ENCODE results near the gene DTHD1. TPM values are rescaled to one million over a fixed set of nuclear protein-coding genes. Genes with fewer than 3 reads are reported as not detected.

The DTHD1 gene
- polyA plus RNA-seq, 1 of the 3 experiments (the other 2 are of a cell fraction) = not detected

GRCh38 chr4:36235306-36235705 lies 46.1 kb upstream of the DTHD1 start:
- CTCF ChIA-PET = no interaction called here
- no peaks in the 10 kb centered on the region for H3K4me1 ChIP-seq (ENCODE audit: control insufficient read depth in 1 of 2, insufficient read depth in 2 of 2, low read depth in 1 of 2, low read length in 1 of 2)

GRCh38 chr4:36236159-36236558 lies 45.3 kb upstream of the DTHD1 start:
- 0% methylated on average over 2 of the region's 2 CpGs for WGBS (ENCODE audit: low lambda C conversion rate)
- DNase-seq = no peak
- Histone ChIP-seq H3K4me2 (no peak overlapping the region), H4K20me1 (ENCODE audit: insufficient read depth) (no peaks in the 10 kb centered on the region), H3K4me3 (ENCODE audit: low read depth in 2 of 2, low read length in 1 of 2) (no peak overlapping the region), H3K27ac (ENCODE audit: low read depth in 2 of 2, low read length in 1 of 2) (no peak overlapping the region), H3K79me2 (ENCODE audit: insufficient read depth) (no peaks in the 10 kb centered on the region), H3K9ac (no peak overlapping the region), H3K36me3 (replicated peaks in 1 of 2; ENCODE audit: control insufficient read depth in 1 of 2, insufficient read depth in 2 of 2, low read length in 1 of 2) (no peaks in the 10 kb centered on the region), H3K27me3 (ENCODE audit: insufficient read depth) (no peaks in the 10 kb centered on the region), H3K4me1 (ENCODE audit: control insufficient read depth in 1 of 2, insufficient read depth in 2 of 2, low read depth in 1 of 2, low read length in 1 of 2) (no peaks in the 10 kb centered on the region), H3K9me3 (no peaks in the 10 kb centered on the region), H3F3A (replicated peaks; ENCODE audit: insufficient read depth) (no peaks in the 10 kb centered on the region), H2AFZ (ENCODE audit: low read depth) (no peak overlapping the region), H3K9me2 (no peaks in the 10 kb centered on the region)
- ChIA-PET POLR2A (no interaction called here), CTCF (no interaction called here)
- TF ChIP-seq NFIC (IDR thresholded peaks at IDR 0.05; ENCODE audit: borderline replicate concordance) (no peak), TEAD4 (IDR thresholded peaks at IDR 0.05; ENCODE audit: borderline replicate concordance, insufficient read depth) (no peak)
- TF ChIP-seq, protein P1, sequence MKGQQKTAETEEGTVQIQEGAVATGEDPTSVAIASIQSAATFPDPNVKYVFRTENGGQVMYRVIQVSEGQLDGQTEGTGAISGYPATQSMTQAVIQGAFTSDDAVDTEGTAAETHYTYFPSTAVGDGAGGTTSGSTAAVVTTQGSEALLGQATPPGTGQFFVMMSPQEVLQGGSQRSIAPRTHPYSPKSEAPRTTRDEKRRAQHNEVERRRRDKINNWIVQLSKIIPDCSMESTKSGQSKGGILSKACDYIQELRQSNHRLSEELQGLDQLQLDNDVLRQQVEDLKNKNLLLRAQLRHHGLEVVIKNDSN (IDR thresholded peaks at IDR 0.05; ENCODE audit: borderline replicate concordance, low read depth) = no peak
- TF ChIP-seq, protein P2, sequence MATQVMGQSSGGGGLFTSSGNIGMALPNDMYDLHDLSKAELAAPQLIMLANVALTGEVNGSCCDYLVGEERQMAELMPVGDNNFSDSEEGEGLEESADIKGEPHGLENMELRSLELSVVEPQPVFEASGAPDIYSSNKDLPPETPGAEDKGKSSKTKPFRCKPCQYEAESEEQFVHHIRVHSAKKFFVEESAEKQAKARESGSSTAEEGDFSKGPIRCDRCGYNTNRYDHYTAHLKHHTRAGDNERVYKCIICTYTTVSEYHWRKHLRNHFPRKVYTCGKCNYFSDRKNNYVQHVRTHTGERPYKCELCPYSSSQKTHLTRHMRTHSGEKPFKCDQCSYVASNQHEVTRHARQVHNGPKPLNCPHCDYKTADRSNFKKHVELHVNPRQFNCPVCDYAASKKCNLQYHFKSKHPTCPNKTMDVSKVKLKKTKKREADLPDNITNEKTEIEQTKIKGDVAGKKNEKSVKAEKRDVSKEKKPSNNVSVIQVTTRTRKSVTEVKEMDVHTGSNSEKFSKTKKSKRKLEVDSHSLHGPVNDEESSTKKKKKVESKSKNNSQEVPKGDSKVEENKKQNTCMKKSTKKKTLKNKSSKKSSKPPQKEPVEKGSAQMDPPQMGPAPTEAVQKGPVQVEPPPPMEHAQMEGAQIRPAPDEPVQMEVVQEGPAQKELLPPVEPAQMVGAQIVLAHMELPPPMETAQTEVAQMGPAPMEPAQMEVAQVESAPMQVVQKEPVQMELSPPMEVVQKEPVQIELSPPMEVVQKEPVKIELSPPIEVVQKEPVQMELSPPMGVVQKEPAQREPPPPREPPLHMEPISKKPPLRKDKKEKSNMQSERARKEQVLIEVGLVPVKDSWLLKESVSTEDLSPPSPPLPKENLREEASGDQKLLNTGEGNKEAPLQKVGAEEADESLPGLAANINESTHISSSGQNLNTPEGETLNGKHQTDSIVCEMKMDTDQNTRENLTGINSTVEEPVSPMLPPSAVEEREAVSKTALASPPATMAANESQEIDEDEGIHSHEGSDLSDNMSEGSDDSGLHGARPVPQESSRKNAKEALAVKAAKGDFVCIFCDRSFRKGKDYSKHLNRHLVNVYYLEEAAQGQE (IDR thresholded peaks at IDR 0.05; ENCODE audit: low read depth, low read length) = no peak
- TF ChIP-seq, protein P3, sequence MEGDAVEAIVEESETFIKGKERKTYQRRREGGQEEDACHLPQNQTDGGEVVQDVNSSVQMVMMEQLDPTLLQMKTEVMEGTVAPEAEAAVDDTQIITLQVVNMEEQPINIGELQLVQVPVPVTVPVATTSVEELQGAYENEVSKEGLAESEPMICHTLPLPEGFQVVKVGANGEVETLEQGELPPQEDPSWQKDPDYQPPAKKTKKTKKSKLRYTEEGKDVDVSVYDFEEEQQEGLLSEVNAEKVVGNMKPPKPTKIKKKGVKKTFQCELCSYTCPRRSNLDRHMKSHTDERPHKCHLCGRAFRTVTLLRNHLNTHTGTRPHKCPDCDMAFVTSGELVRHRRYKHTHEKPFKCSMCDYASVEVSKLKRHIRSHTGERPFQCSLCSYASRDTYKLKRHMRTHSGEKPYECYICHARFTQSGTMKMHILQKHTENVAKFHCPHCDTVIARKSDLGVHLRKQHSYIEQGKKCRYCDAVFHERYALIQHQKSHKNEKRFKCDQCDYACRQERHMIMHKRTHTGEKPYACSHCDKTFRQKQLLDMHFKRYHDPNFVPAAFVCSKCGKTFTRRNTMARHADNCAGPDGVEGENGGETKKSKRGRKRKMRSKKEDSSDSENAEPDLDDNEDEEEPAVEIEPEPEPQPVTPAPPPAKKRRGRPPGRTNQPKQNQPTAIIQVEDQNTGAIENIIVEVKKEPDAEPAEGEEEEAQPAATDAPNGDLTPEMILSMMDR (IDR thresholded peaks at IDR 0.05) = no peak

More at GRCh38 chr4:36235306-36235705, 46.1 kb upstream of the DTHD1 start:
- no peaks in the 10 kb centered on the region for H3F3A ChIP-seq (replicated peaks; ENCODE audit: insufficient read depth)
- no peaks in the 10 kb centered on the region for H3K9me3 ChIP-seq
- no peaks in the 10 kb centered on the region for H4K20me1 ChIP-seq (ENCODE audit: insufficient read depth)
- no peaks in the 10 kb centered on the region for H3K79me2 ChIP-seq (ENCODE audit: insufficient read depth)
- no peaks in the 10 kb centered on the region for H3K27me3 ChIP-seq (ENCODE audit: insufficient read depth)
- WGBS (ENCODE audit: low lambda C conversion rate) = 3% methylated on average over 3 of the region's 3 CpGs
- H3K9me2 ChIP-seq = no peaks in the 10 kb centered on the region
- H3K27ac ChIP-seq (ENCODE audit: low read depth in 2 of 2, low read length in 1 of 2) = no peak overlapping the region
- H3K4me2 ChIP-seq = no peak overlapping the region
- POLR2A ChIA-PET = no interaction called here
- no peak overlapping the region for H3K4me3 ChIP-seq (ENCODE audit: low read depth in 2 of 2, low read length in 1 of 2)
- TF ChIP-seq TCF12 (IDR thresholded peaks at IDR 0.05) (no peak), FOXM1 (IDR thresholded peaks at IDR 0.05; ENCODE audit: low read depth) (no peak), RAD21 (IDR thresholded peaks at IDR 0.05; ENCODE audit: low read length) (no peak), GABPA (IDR thresholded peaks at IDR 0.05; ENCODE audit: low read depth) (no peak), EZH2phosphoT487 (IDR thresholded peaks at IDR 0.05; ENCODE audit: borderline replicate concordance, low read depth) (no peak), MEF2A (IDR thresholded peaks at IDR 0.05; ENCODE audit: borderline replicate concordance, low read depth) (no peak), NRF1 (IDR thresholded peaks at IDR 0.05; ENCODE audit: low read depth, low read length) (no peak), MXI1 (IDR thresholded peaks at IDR 0.05; ENCODE audit: low read depth, low read length) (no peak), RFX5 (IDR thresholded peaks at IDR 0.05; ENCODE audit: low read length) (no peak)
- TF ChIP-seq, protein P2 (IDR thresholded peaks at IDR 0.05; ENCODE audit: low read depth, low read length) = no peak
- TF ChIP-seq, protein P4, sequence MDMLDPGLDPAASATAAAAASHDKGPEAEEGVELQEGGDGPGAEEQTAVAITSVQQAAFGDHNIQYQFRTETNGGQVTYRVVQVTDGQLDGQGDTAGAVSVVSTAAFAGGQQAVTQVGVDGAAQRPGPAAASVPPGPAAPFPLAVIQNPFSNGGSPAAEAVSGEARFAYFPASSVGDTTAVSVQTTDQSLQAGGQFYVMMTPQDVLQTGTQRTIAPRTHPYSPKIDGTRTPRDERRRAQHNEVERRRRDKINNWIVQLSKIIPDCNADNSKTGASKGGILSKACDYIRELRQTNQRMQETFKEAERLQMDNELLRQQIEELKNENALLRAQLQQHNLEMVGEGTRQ (IDR thresholded peaks at IDR 0.05; ENCODE audit: borderline replicate concordance, low read depth, low read length) = no peak
- TF ChIP-seq, protein P5, sequence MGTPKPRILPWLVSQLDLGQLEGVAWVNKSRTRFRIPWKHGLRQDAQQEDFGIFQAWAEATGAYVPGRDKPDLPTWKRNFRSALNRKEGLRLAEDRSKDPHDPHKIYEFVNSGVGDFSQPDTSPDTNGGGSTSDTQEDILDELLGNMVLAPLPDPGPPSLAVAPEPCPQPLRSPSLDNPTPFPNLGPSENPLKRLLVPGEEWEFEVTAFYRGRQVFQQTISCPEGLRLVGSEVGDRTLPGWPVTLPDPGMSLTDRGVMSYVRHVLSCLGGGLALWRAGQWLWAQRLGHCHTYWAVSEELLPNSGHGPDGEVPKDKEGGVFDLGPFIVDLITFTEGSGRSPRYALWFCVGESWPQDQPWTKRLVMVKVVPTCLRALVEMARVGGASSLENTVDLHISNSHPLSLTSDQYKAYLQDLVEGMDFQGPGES (IDR thresholded peaks at IDR 0.05; ENCODE audit: low read depth, low read length) = no peak
- no peak for DNase-seq
- no peaks in the 10 kb centered on the region for H3K36me3 ChIP-seq (replicated peaks in 1 of 2; ENCODE audit: control insufficient read depth in 1 of 2, insufficient read depth in 2 of 2, low read length in 1 of 2)
- no peak overlapping the region for H2AFZ ChIP-seq (ENCODE audit: low read depth)
- no peak overlapping the region for H3K9ac ChIP-seq

Measured in SK-N-SH (cell line).